CD1c-positive myeloid dendritic cell (primary cell): ENCODE measurements around the gene NAV2.

Experiments
- DNase-seq: peaks from one replicate; pipeline ENCODE4 v3.0.0-alpha.2; 2016; ENCODE audit errors: extremely low spot score

The NAV2 gene

DNA sequence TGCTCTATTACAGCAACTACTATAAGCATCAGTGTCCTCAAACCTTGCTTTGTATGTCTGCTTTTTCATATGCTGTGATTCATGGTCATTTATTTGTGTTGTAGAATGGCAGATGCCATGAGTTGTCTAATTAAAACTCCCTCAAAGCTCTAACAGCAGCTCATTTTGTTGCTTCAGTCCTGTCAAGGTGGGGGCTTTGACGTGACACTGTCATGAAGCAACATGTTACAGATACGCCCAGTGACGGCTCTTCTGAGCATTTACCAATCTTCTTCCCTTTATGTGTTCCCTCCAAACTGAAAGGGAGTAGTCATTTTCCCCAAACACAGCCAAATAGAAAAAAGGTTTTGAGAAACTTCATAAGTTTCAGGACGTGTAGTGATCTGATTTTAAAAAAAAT is 340.9 kb downstream of the NAV2 start:
- no peak for DNase-seq

GRCh38 chr11:20054584-20054983 is 341.9 kb downstream of the NAV2 start:
- no peak for DNase-seq

GRCh38 chr11:20055312-20055711 is 342.7 kb downstream of the NAV2 start:
- DNase-seq: no peak

DNA sequence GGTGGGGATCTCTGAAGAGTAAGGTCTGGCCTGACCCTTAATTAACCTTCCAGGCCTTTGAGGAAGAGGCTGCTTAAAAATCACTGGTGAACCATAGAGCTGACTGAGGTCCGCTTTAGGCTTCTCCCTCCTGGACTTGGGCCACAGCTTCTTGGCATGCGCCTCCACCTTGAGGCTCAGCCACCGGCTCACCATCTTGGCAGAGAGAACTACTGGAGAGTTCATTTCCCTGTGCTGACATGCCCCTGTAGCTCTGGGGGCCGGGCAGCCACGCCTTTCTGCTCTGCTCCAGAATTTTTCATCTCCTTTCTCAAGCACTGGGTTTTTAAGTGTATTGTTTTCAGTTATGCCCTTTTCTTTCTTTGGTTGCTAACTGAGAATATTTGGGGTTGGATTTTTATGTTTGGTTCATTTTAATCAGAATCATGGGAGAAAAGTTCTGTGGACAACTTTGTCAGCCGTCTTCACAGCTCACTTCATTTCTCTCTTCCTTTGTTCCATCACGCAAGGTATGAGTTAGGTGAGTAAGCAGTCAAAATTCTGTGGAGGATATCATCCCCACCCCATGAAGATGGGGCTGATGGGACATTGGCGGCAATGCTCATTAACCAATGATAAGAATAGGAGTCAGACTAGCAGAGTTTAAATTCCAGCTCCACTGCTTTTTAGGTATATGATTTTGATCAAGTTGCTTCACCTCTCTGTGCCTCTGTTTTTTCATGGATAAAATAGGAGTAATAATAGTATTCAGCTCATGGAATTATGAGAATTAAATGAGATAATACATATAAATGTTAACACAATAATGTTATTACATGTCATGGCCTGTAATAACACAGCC is 343.7 kb downstream of the NAV2 start:
- DNase-seq: no peak

GRCh38 chr11:20056950-20057943 is 344.6 kb downstream of the NAV2 start:
- DNase-seq: no peak

DNA sequence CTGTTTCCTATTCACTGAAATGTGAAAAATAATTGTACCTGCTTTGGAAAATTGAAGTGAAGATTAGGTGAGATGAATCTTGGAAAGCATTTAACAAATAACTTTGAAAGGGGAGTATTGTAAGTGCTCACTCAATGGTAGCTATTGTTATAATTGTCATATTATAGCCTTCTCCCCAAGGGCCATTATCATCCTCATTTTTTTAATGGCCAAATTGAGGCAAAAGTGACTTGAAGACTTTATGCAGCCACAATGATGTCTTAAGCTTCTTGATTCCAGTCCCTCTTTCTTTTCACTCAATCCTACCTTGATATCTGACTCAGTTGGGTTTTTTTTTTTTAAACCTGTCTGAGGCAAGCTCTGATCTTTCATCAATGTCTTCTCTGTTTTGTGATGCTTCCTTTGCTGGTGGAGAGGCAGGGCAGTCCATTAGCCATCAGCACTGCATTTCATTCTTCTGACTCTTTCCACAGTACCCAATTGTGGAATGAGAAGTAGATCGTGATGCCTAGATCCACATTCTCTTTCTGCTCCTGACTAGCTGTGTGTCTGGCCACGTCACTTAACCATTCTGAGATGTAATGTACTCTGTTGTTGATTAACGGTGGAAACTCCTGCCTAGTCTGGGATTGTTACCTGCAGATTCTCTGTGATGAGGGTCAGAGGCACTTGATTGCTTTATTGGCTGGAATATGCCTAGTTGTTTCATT is 346.3 kb downstream of the NAV2 start:
- no peak for DNase-seq

DNA sequence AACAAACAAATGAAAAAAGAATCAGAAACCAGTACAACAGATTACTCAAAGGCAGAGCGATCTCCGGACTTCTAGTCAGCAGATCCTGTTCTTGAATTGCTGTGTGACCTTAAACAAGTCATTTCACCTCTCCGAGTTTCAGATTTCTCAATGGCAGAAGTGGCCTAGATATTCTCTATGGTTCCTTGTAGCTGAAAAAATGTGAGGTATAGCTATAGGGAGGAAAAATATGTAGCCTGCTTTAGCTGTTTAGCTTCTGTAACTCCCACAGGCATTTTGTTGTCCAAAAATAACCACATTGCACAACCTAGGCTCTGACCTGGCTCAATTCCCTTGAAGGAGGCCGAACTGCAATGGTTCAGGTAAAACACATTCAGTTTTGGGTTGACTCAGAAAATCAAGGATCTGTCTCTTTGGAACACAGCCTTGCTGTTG is 347.0 kb downstream of the NAV2 start:
- DNase-seq: no peak

GRCh38 chr11:20060181-20060580 is 347.5 kb downstream of the NAV2 start:
- no peak for DNase-seq

DNA sequence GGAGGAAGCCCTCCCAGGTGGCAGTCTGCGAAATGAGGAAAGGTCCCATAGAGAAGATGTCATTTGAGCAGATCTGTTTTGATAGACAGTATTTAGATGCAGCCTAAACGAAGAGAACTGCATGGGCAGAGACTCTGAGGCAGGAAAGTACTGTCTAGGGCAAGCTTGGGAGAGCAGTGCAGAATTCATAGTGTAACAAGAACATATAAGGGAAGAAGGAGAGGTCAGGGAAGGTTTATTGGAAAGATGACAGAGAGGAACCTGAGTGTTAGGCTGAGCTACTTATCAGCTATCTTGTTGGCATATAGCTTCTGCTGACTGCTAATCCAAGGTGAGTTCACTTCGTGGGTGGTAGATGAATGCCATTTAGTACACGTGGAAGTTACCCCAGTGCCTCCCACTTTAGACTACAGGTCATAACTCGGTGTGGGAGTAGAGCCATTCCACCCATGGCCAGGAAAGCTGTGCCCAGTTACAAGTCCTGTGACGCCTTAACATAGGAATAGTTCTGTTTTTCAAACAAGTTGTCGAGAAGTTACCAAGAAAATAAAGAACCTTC is 348.1 kb downstream of the NAV2 start:
- DNase-seq: no peak

GRCh38 chr11:20061776-20062175 is 349.1 kb downstream of the NAV2 start:
- no peak for DNase-seq

DNA sequence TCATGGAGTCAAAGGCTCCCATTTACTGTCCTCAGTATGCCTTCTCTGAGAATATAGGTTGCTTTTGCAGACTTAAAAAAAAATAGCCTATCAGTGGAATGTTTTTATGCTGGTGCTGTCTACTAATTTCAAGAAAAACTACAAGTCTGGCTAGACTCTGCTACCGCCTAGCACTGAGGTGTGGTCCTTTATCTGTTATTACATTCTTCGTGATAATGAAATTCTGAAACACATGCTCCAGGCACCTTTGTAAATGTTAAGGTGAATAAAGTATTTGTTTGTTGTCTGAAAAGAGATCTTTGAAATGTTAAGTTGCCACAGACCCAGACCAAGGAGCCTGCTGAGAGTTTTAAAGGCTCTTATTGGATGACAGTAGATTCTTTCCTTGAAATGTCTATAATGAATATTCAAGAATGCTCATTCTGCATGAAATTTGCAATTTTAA is 352.3 kb downstream of the NAV2 start:
- DNase-seq: no peak

DNA sequence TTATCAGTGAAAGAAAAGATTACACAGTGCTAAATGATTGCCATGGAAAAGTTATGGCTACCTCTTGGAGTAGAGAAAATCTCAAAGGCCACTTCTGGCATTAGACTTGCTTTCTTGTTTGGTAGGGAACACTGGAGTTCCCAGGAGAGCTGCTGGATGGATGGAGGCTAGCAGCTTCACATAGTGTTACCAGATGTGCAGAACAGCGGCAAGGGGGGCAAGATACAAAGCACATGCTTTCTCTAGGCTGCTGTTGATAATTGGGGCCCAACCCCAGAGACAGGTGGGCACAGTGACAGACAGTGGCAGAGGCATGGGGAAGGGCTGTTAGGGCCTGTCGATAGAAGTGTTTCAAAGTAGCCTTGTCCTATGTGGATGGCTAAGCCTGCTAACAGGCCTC is 352.8 kb downstream of the NAV2 start:
- no peak for DNase-seq

- no peak for DNase-seq
Observed at GRCh38 chr11:20066013-20066782, 353.6 kb downstream of the NAV2 start.

DNA sequence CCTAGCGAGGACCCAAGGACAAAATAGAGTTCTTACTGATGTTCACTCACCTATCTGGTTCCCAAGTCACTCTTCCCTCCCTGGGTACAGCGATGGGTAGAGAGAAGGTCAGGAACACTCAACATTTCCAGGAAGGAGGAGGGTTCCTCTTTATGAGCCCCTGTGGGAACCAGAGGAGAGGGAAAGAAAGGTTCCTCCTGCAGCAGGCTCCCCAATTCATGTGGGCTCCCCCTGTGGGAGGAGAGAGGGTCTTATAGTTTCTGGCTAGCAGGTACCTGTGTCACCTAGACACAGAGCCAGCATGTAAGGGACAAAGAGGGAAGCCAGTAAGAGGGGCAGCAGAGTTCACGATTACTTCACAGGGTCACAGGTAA is 354.1 kb downstream of the NAV2 start:
- no peak for DNase-seq

- no peak for DNase-seq
Observed at GRCh38 chr11:20067665-20068064, 355.0 kb downstream of the NAV2 start.

DNA sequence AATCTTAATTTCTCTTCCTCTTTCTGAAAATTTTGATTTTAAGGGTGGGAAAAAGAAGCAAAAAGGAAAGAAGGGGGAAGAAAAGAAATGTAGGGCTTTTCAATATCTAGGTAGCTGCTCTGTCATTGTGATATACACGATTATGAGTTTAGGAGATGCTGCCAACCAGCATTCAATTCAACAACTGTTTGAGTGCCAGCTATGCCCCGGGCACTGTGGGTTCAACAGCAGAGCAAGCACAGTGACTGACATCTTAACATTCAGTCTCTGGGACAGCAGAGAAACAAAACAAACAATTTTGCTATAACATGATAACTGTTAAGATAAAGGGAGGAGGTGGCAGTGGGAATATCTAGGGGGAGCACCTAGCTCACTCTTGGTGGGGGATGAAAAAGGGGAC is 356.1 kb downstream of the NAV2 start:
- no peak for DNase-seq

GRCh38 chr11:20070459-20070858 is 357.8 kb downstream of the NAV2 start:
- DNase-seq: no peak

- DNase-seq: no peak
Observed at GRCh38 chr11:20075627-20076026, 363.0 kb downstream of the NAV2 start.

GRCh38 chr11:20078846-20079245 is 366.2 kb downstream of the NAV2 start:
- DNase-seq: no peak

DNA sequence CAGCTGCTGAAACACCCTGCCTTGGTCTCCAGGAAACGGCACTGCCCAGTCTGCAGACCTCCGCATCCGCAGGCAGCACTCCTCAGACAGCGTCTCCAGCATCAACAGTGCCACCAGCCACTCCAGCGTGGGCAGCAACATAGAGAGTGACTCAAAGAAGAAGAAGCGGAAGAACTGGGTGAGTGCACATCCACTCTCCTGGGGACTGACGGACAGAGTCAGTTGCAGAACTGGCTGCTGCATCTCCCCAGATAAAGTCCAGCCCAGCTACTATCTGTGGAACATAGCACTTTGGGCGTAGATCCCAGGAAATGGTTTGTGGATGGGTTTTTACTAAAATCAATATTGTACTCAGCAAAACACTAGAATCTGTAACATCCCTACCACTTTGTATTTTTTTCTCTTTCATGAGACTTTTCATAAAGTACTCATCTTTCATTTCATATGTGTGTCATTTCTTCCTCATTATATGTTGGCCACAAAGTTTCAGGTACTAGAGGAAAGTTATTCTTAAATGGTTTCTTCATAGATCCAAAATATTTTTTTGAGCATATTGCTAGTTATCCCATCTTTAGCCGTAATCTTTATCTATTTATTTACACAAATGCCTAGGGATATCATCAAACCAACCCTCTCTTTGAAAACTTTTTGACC is 367.5 kb downstream of the NAV2 start:
- no peak for DNase-seq
